ENCODE measurements around the gene WDR38. TPM values are rescaled to one million over a fixed set of nuclear protein-coding genes. Genes with fewer than 3 reads are reported as not detected.

The WDR38 gene
- total and polyA plus RNA-seq, 2 of the 13 experiments (the other 11 are each of a cell fraction or from before 2014, with no cell fraction given), result not detected

- FAIRE-seq (no peak), ATAC-seq (no peak), DNase-seq (ENCODE audit: low spot score) (no peak)
- H4K20me1 ChIP-seq (ENCODE audit: insufficient read depth, low read length), result no peaks in the 10 kb centered on the region
- H3K4me2 ChIP-seq (ENCODE audit: low read depth, low read length), result no peak overlapping the region
- no peaks in the 10 kb centered on the region for H3K79me2 ChIP-seq (ENCODE audit: insufficient read depth, low read length)
- CTCF ChIA-PET (ENCODE audit: low intra/inter-chr PET ratio, low total read pairs), result no interaction called here
- H3K27ac ChIP-seq (ENCODE audit: extremely low read length, insufficient read depth, low read length), result no peak overlapping the region
- no peak overlapping the region for H3K9ac ChIP-seq (ENCODE audit: insufficient read depth, low read depth, low read length)
- intact Hi-C loops (cut with micrococcal nuclease; ENCODE audit: unreplicated experiment), result loop anchor here (5.0 kb wide), 1 partner anchor 38 kb away; the partner anchor contains the start of gene OLFML2A
- no peak overlapping the region for H3K4me3 ChIP-seq (replicated peaks in 1 of 3; ENCODE audit: insufficient read depth in 1 of 3, low read depth in 2 of 3, low read length in 3 of 3)
- TF ChIP-seq ZNF224 (CRISPR knock-in tag; IDR thresholded peaks at IDR 0.05) (no peak), LRRFIP1 (CRISPR knock-in tag; conservative IDR thresholded peaks at IDR 0.05) (no peak), DNMT3B (CRISPR knock-in tag; conservative IDR thresholded peaks at IDR 0.05) (no peak), BRCA1 (CRISPR knock-in tag; IDR thresholded peaks at IDR 0.05) (no peak), IRF9 (CRISPR knock-in tag; IDR thresholded peaks at IDR 0.05; ENCODE audit: borderline replicate concordance) (no peak), ZNF556 (CRISPR knock-in tag; IDR thresholded peaks at IDR 0.05; ENCODE audit: borderline replicate concordance) (no peak), NR1H2 (CRISPR knock-in tag; IDR thresholded peaks at IDR 0.05; ENCODE audit: borderline replicate concordance, low read depth) (no peak), ZNF569 (CRISPR knock-in tag; IDR thresholded peaks at IDR 0.05; ENCODE audit: borderline replicate concordance) (no peak), AKAP8 (CRISPR knock-in tag; IDR thresholded peaks at IDR 0.05) (no peak), ZNF350 (CRISPR knock-in tag; IDR thresholded peaks at IDR 0.05; ENCODE audit: borderline replicate concordance, low read depth) (no peak), KLF15 (CRISPR knock-in tag; IDR thresholded peaks at IDR 0.05; ENCODE audit: borderline replicate concordance) (no peak), ZMAT3 (CRISPR knock-in tag; conservative IDR thresholded peaks at IDR 0.05) (no peak), ZBTB25 (CRISPR knock-in tag; IDR thresholded peaks at IDR 0.05) (no peak), ZNF460 (CRISPR knock-in tag; IDR thresholded peaks at IDR 0.05; ENCODE audit: borderline replicate concordance) (no peak), GFI1 (CRISPR knock-in tag; IDR thresholded peaks at IDR 0.05; ENCODE audit: borderline replicate concordance) (no peak)
- TF ChIP-seq, protein P1, sequence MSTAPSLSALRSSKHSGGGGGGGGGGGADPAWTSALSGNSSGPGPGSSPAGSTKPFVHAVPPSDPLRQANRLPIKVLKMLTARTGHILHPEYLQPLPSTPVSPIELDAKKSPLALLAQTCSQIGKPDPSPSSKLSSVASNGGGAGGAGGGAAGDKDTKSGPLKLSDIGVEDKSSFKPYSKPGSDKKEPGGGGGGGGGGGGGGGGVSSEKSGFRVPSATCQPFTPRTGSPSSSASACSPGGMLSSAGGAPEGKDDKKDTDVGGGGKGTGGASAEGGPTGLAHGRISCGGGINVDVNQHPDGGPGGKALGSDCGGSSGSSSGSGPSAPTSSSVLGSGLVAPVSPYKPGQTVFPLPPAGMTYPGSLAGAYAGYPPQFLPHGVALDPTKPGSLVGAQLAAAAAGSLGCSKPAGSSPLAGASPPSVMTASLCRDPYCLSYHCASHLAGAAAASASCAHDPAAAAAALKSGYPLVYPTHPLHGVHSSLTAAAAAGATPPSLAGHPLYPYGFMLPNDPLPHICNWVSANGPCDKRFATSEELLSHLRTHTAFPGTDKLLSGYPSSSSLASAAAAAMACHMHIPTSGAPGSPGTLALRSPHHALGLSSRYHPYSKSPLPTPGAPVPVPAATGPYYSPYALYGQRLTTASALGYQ (CRISPR knock-in tag; IDR thresholded peaks at IDR 0.05), result no peak
- in situ Hi-C loops (cut with HindIII; ENCODE audit: extremely low pct_ligation_motif_present, low pct_unique_long_range_greater_than_20kb), result no loop called here
- peaks cover 55% of the 10 kb centered on the region for H3K4me1 ChIP-seq (ENCODE audit: insufficient read depth, low read length)
- no TSS peak for BruUV-seq (replicated peaks)
- 77% methylated on average over 5 of the region's 5 CpGs for WGBS (ENCODE audit: low lambda C conversion rate)
- POLR2A ChIA-PET, result no interaction called here
- H3K27me3 ChIP-seq (ENCODE audit: control insufficient read depth in 1 of 2, insufficient read depth in 2 of 2, low read length in 2 of 2), result no peaks in the 10 kb centered on the region
- no peaks in the 10 kb centered on the region for H3K9me3 ChIP-seq (ENCODE audit: low read length)
- no peaks in the 10 kb centered on the region for H3K36me3 ChIP-seq (replicated peaks in 1 of 2; ENCODE audit: control insufficient read depth in 1 of 2, insufficient read depth in 2 of 2, low read length in 2 of 2)
- H2AFZ ChIP-seq (ENCODE audit: low read length), result no peak overlapping the region
Observed at GRCh38 chr9:124815601-124816000, 37.7 kb upstream of the WDR38 start.
